H9 (cell line): ENCODE data around the gene KIAA1958. TPM values are rescaled to one million over a fixed set of nuclear protein-coding genes. Genes with fewer than 3 reads are reported as not detected.

Experiments
- DNase-seq: peaks from one replicate; pipeline ENCODE4 v3.0.0-alpha.2; 2017
- H2AFZ ChIP-seq: one replicate; pipeline ENCODE4 v1.6.1; 2013; ENCODE audit warnings: mild to moderate bottlenecking, low read length, control low read depth, moderate library complexity
- H2AK5ac ChIP-seq: 2 replicates; pipeline ENCODE4 v1.6.1; 2013; ENCODE audit warnings: low read length, control low read depth, mixed read lengths; ENCODE audit not compliant: insufficient read length
- H2BK120ac ChIP-seq: one replicate; pipeline ENCODE4 v1.6.1; 2013; ENCODE audit warnings: low read depth, mild to moderate bottlenecking, low read length, control low read depth, inconsistent platforms; ENCODE audit not compliant: poor library complexity, severe bottlenecking
- H2BK12ac ChIP-seq: 2 replicates; pipeline ENCODE4 v1.6.1; 2013; ENCODE audit warnings: low read length, control low read depth, mixed read lengths, low read depth; ENCODE audit not compliant: insufficient read length
- H2BK15ac ChIP-seq: 2 replicates; pipeline ENCODE4 v1.6.1; 2013; ENCODE audit warnings: low read depth, low read length, control low read depth
- H2BK20ac ChIP-seq: one replicate; pipeline ENCODE4 v1.6.1; 2013; ENCODE audit warnings: low read depth, mild to moderate bottlenecking, low read length, control low read depth, inconsistent platforms; ENCODE audit not compliant: poor library complexity, severe bottlenecking
- H2BK5ac ChIP-seq: 2 replicates; pipeline ENCODE4 v1.6.1; 2013; ENCODE audit warnings: low read length, control low read depth, mixed read lengths; ENCODE audit not compliant: insufficient read length
- H3K14ac ChIP-seq: 2 replicates; pipeline ENCODE4 v1.6.1; 2013; ENCODE audit warnings: low read length, control low read depth; ENCODE audit not compliant: insufficient read depth
- H3K18ac ChIP-seq: 2 replicates; pipeline ENCODE4 v1.6.1; 2013; ENCODE audit warnings: low read depth, mild to moderate bottlenecking, mixed read lengths, low read length, control low read depth; ENCODE audit not compliant: insufficient read length
- H3K23ac ChIP-seq: 2 replicates; pipeline ENCODE4 v1.6.1; 2013; ENCODE audit warnings: low read length, control low read depth, mixed read lengths, low read depth; ENCODE audit not compliant: insufficient read length
- H3K23me2 ChIP-seq: 2 replicates; pipeline ENCODE4 v1.6.1; 2013; ENCODE audit warnings: low read depth, mild to moderate bottlenecking, mixed read lengths, low read length, control low read depth; ENCODE audit not compliant: insufficient read length, poor library complexity, severe bottlenecking
- H3K27ac ChIP-seq: 2 replicates; pipeline ENCODE4 v1.5.1; 2013; ENCODE audit warnings: low read length, control low read depth, mixed read lengths, low read depth; ENCODE audit not compliant: insufficient read length
- H3K27me3 ChIP-seq: 2 replicates; pipeline ENCODE4 v1.6.1; 2013; ENCODE audit warnings: low read length, control low read depth, inconsistent platforms; ENCODE audit not compliant: insufficient read depth
- H3K4ac ChIP-seq: 2 replicates; pipeline ENCODE4 v1.6.1; 2013; ENCODE audit warnings: low read depth, mild to moderate bottlenecking, control low read depth, inconsistent platforms, low read length, moderate library complexity
- H3K4me1 ChIP-seq: 2 replicates; pipeline ENCODE4 v1.6.1; 2013; ENCODE audit warnings: low read length, control low read depth, inconsistent platforms; ENCODE audit not compliant: insufficient read depth
- H3K4me2 ChIP-seq: 2 replicates; pipeline ENCODE4 v1.6.1; 2013; ENCODE audit warnings: low read length, control low read depth, mixed read lengths; ENCODE audit not compliant: insufficient read length, insufficient read depth
- H3K56ac ChIP-seq: 2 replicates; pipeline ENCODE4 v1.6.1; 2013; ENCODE audit warnings: low read depth, mild to moderate bottlenecking, mixed read lengths, low read length, control low read depth; ENCODE audit not compliant: insufficient read length
- H3K79me1 ChIP-seq: 2 replicates; pipeline ENCODE4 v1.6.1; 2013; ENCODE audit warnings: low read depth, mild to moderate bottlenecking, moderate library complexity, low read length, control low read depth, inconsistent platforms; ENCODE audit not compliant: insufficient read depth, poor library complexity, severe bottlenecking
- H3K79me2 ChIP-seq: 2 replicates; pipeline ENCODE4 v1.6.1; 2013; ENCODE audit warnings: low read length, control low read depth, inconsistent platforms; ENCODE audit not compliant: insufficient read depth
- H3K9ac ChIP-seq: 2 replicates; pipeline ENCODE4 v1.6.1; 2013; ENCODE audit warnings: low read length, control low read depth, mixed read lengths; ENCODE audit not compliant: insufficient read length; ENCODE audit errors: extremely low read depth
- H3K9me3 ChIP-seq: one replicate; pipeline ENCODE4 v1.6.1; 2013; ENCODE audit warnings: low read depth, low read length, inconsistent platforms; ENCODE audit not compliant: control insufficient read depth
- H3T11ph ChIP-seq: one replicate; pipeline ENCODE4 v1.6.1; 2013; ENCODE audit warnings: mild to moderate bottlenecking, low read length, control low read depth, inconsistent platforms
- H4K20me1 ChIP-seq: one replicate; pipeline ENCODE4 v1.6.1; 2013; ENCODE audit not compliant: control insufficient read depth, insufficient read length, insufficient read depth
- H4K5ac ChIP-seq: 2 replicates; pipeline ENCODE4 v1.6.1; 2013; ENCODE audit warnings: low read depth, mild to moderate bottlenecking, mixed read lengths, low read length, control low read depth; ENCODE audit not compliant: insufficient read length
- H4K8ac ChIP-seq: replicated peaks from 2 replicates; pipeline ENCODE4 v1.6.1; 2013; ENCODE audit warnings: low read length, control low read depth, mixed read lengths, low read depth; ENCODE audit not compliant: insufficient read length
- H4K91ac ChIP-seq: 2 replicates; pipeline ENCODE4 v1.6.1; 2013; ENCODE audit warnings: low read depth, mild to moderate bottlenecking, moderate library complexity, mixed read lengths, low read length, control low read depth; ENCODE audit not compliant: insufficient read length
- H3K27ac Mint-ChIP-seq, 3 experiments: 2 replicates in 2 of 3; 3 replicates in 1 of 3; pipeline ENCODE4 v1.8.0; 2020 to 2021; ENCODE audit warnings: mixed read lengths in 3 of 3, mild to moderate bottlenecking in 1 of 3, moderate library complexity in 1 of 3
- H3K27me3 Mint-ChIP-seq: 2 replicates; pipeline ENCODE4 v1.8.0; 2021; ENCODE audit warnings: low read depth, mild to moderate bottlenecking, moderate library complexity, mixed read lengths
- H3K36me3 Mint-ChIP-seq, 3 experiments: 2 replicates in 2 of 3; 3 replicates in 1 of 3; pipeline ENCODE4 v1.8.0; 2020 to 2021; ENCODE audit warnings: low read depth in 3 of 3, mixed read lengths in 3 of 3; ENCODE audit not compliant: insufficient read depth in 1 of 3
- H3K4me1 Mint-ChIP-seq, 2 experiments: 2 replicates each; pipeline ENCODE4 v1.8.0; 2020; ENCODE audit warnings: mixed read lengths in 2 of 2
- H3K4me3 Mint-ChIP-seq, 2 experiments: 2 replicates in 1 of 2; 3 replicates in 1 of 2; pipeline ENCODE4 v1.8.0; 2020 to 2021; ENCODE audit warnings: mild to moderate bottlenecking in 2 of 2, mixed read lengths in 2 of 2, moderate library complexity in 1 of 2
- H3K9me3 Mint-ChIP-seq, 2 experiments: 2 replicates in 1 of 2; 3 replicates in 1 of 2; pipeline ENCODE4 v1.8.0; 2020; ENCODE audit warnings: mild to moderate bottlenecking in 2 of 2, mixed read lengths in 2 of 2, moderate library complexity in 1 of 2
- WGBS: extraction: QIAGEN DNeasy Blood & Tissue Kit; methylation state at CpG from one replicate; pipeline ENCODE4 v1.1.7; 2013; ENCODE audit warnings: missing lambda C conversion rate, low lambda C conversion rate, mixed read lengths; ENCODE audit not compliant: insufficient read length; ENCODE audit errors: extremely low coverage; 5-methylcytosine and 5-hydroxymethylcytosine counted together
- total RNA-seq: library from RNA; stranded (reverse); gene quantifications from 2 replicates; pipeline ENCODE4 v1.2.1, GENCODE V29; 2021
- TF ChIP-seq, protein P1 (sequence below): fragments of 200-600 bp; sonication (generic); conservative IDR thresholded peaks from 3 replicates; pipeline ENCODE4 v1.8.0; 2021; ENCODE audit warnings: antibody characterized with exemption, mild to moderate bottlenecking

KIAA1958 gene
- total RNA-seq, 1 experiment from 2014 or later: 34.0 TPM

DNA sequence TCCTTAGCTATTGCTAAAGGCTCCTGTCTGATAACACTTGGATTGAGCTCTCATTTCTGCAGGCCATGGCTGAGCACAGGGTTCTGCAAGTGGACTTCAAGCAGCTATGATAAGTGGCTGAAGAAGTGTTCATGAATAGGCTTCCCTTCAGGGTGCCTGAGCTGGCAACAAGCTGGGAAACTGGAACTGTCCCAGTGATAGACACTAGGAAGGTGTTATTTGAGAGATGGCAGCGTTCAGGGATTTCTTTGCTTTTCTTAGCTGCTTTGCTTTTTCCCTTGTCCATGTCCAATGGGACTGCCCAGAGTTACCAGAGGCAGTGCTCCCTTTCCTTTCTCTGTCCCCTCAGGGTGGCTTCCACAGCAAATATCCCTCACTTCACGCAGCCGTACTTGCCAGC is 155.5 kb downstream of the KIAA1958 start:
- H2BK120ac ChIP-seq: no peak overlapping the region
- no peaks in the 10 kb centered on the region for H3K27me3 ChIP-seq
- no peak overlapping the region for H2AFZ ChIP-seq
- H3K23me2 ChIP-seq: no peaks in the 10 kb centered on the region
- H4K8ac ChIP-seq: no peak overlapping the region
- H4K91ac ChIP-seq: no peak overlapping the region
- no peaks in the 10 kb centered on the region for H4K20me1 ChIP-seq
- no CpG with 5 or more reads among the region's 3 CpGs for WGBS
- H3K79me1 ChIP-seq: no peaks in the 10 kb centered on the region
- Mint-ChIP-seq H3K27me3 (no peaks in the 10 kb centered on the region), H3K9me3 (peaks cover 12 to 13% of the 10 kb centered on the region in 2 experiments), H3K27ac (peak overlapping the region in 2 of 3 experiments; percentile 11 to 63; a peak in 4 of 7 replicates), H3K4me1 (peaks cover 13 to 15% of the 10 kb centered on the region in 2 experiments), H3K36me3 (peaks cover 20 to 37% (median 23%) of the 10 kb centered on the region in 3 experiments), H3K4me3 (no peak overlapping the region)
- no peak overlapping the region for H3K14ac ChIP-seq
- no peak overlapping the region for H3K27ac ChIP-seq
- H2BK5ac ChIP-seq: no peak overlapping the region
- H2BK12ac ChIP-seq: no peak overlapping the region
- no peak overlapping the region for H2BK20ac ChIP-seq
- H3K4me1 ChIP-seq: no peaks in the 10 kb centered on the region
- H3K23ac ChIP-seq: no peak overlapping the region
- no peak overlapping the region for H3K4ac ChIP-seq
- TF ChIP-seq, protein P1, sequence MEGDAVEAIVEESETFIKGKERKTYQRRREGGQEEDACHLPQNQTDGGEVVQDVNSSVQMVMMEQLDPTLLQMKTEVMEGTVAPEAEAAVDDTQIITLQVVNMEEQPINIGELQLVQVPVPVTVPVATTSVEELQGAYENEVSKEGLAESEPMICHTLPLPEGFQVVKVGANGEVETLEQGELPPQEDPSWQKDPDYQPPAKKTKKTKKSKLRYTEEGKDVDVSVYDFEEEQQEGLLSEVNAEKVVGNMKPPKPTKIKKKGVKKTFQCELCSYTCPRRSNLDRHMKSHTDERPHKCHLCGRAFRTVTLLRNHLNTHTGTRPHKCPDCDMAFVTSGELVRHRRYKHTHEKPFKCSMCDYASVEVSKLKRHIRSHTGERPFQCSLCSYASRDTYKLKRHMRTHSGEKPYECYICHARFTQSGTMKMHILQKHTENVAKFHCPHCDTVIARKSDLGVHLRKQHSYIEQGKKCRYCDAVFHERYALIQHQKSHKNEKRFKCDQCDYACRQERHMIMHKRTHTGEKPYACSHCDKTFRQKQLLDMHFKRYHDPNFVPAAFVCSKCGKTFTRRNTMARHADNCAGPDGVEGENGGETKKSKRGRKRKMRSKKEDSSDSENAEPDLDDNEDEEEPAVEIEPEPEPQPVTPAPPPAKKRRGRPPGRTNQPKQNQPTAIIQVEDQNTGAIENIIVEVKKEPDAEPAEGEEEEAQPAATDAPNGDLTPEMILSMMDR: no peak
- H3K56ac ChIP-seq: no peak overlapping the region
- no peak overlapping the region for H3K18ac ChIP-seq
- no peak overlapping the region for H2BK15ac ChIP-seq
- no peaks in the 10 kb centered on the region for H3K79me2 ChIP-seq
- no peak overlapping the region for H3K9ac ChIP-seq
- H3T11ph ChIP-seq: no peak overlapping the region
- DNase-seq: no peak
- no peak overlapping the region for H2AK5ac ChIP-seq
- no peak overlapping the region for H4K5ac ChIP-seq
- H3K9me3 ChIP-seq: no peaks in the 10 kb centered on the region
- no peak overlapping the region for H3K4me2 ChIP-seq
